Measurements from ENCODE around the gene ARHGAP18. TPM values are rescaled to one million over a fixed set of nuclear protein-coding genes. Genes with fewer than 3 reads are reported as not detected.

Gene ARHGAP18
- total and polyA plus RNA-seq, 12 donors, result 2.2 to 15.4 (median 4.1) TPM

- no peak for TF ChIP-seq CTCF (IDR thresholded peaks at IDR 0.05)
- 88 to 96% methylated on average over 1 of the region's 1 CpG for WGBS, 2 donors
- intact Hi-C loops (cut with DNase I), result loop anchor here in 9 of 10 donors (2.0 to 10.0 kb wide), 9 partner anchors 134 to 428 kb away; no protein-coding TSS in a partner anchor
- DNase-seq, result no peak
- Histone ChIP-seq H3K27ac (no peak overlapping the region), H3K27me3 (no peaks in the 10 kb centered on the region), H3K36me3 (peaks cover 0 to 60% (median 0%) of the 10 kb centered on the region in 9 donors), H3K4me3 (no peak overlapping the region), H3K9me3 (no peaks in the 10 kb centered on the region), H3K4me1 (peaks cover 0 to 8% (median 0%) of the 10 kb centered on the region in 9 donors)
- ATAC-seq, result no peak
These were observed 113.5 kb downstream of the ARHGAP18 start for GRCh38 chr6:129596522-129596921.

- WGBS, 2 donors, result 81 to 96% methylated on average over 3 of the region's 3 CpGs
- ATAC-seq (no peak), DNase-seq (no peak)
- H3K36me3 ChIP-seq, result peaks cover 0 to 61% (median 0%) of the 10 kb centered on the region in 9 donors
- TF ChIP-seq CTCF (IDR thresholded peaks at IDR 0.05), result no peak
- no peak overlapping the region for H3K4me3 ChIP-seq
- H3K9me3 ChIP-seq, result no peaks in the 10 kb centered on the region
- no peak overlapping the region for H3K27ac ChIP-seq
- H3K4me1 ChIP-seq, result peaks cover 0 to 3% (median 0%) of the 10 kb centered on the region in 9 donors
- H3K27me3 ChIP-seq, result no peaks in the 10 kb centered on the region
- intact Hi-C loops (cut with DNase I), result loop anchor here in 5 of 10 donors (10.0 kb wide), 4 partner anchors 152 to 432 kb away; no protein-coding TSS in a partner anchor
These were observed 116.8 kb downstream of the ARHGAP18 start for GRCh38 chr6:129593233-129593564.

GRCh38 chr6:129592516-129593232 is 117.3 kb downstream of the ARHGAP18 start:
- H3K4me1 ChIP-seq, result no peaks in the 10 kb centered on the region
- no peak overlapping the region for H3K4me3 ChIP-seq
- no peaks in the 10 kb centered on the region for H3K9me3 ChIP-seq
- H3K27me3 ChIP-seq, result no peaks in the 10 kb centered on the region
- peaks cover 0 to 62% (median 0%) of the 10 kb centered on the region in 9 donors for H3K36me3 ChIP-seq
- DNase-seq (no peak), ATAC-seq (no peak)
- no peak overlapping the region for H3K27ac ChIP-seq
- intact Hi-C loops (cut with DNase I), result loop anchor here in 5 of 10 donors (10.0 kb wide), 4 partner anchors 152 to 432 kb away; no protein-coding TSS in a partner anchor
- 87 to 93% methylated on average over 6 of the region's 6 CpGs for WGBS, 2 donors
- no peak for TF ChIP-seq CTCF (IDR thresholded peaks at IDR 0.05)

GRCh38 chr6:129590408-129591022 is 119.5 kb downstream of the ARHGAP18 start:
- no peak overlapping the region for H3K4me3 ChIP-seq
- WGBS, 2 donors, result 94 to 96% methylated on average over 4 of the region's 4 CpGs
- no peaks in the 10 kb centered on the region for H3K4me1 ChIP-seq
- intact Hi-C loops (cut with DNase I), result loop anchor here in 5 of 10 donors (10.0 kb wide), 4 partner anchors 154 to 434 kb away; no protein-coding TSS in a partner anchor
- DNase-seq (no peak), ATAC-seq (no peak)
- no peaks in the 10 kb centered on the region for H3K27me3 ChIP-seq
- TF ChIP-seq CTCF (IDR thresholded peaks at IDR 0.05), result no peak
- H3K27ac ChIP-seq, result no peak overlapping the region
- H3K9me3 ChIP-seq, result no peaks in the 10 kb centered on the region
- peaks cover 0 to 66% (median 0%) of the 10 kb centered on the region in 9 donors for H3K36me3 ChIP-seq
